WERI-Rb-1 (cell line): ENCODE measurements around the gene NSUN3.

ENCODE experiments used
- DNase-seq: peaks from one replicate; pipeline ENCODE4 v3.0.0-alpha.2; 2020
- H3K27ac ChIP-seq: fragments of 250-450 bp; sonication (Bioruptor Pico); 2 replicates; pipeline ENCODE4 v1.5.1; 2020; ENCODE audit warnings: mild to moderate bottlenecking, moderate library complexity
- H3K27me3 ChIP-seq: fragments of 250-450 bp; sonication (Bioruptor Pico); 2 replicates; pipeline ENCODE4 v1.5.1; 2021; ENCODE audit warnings: mild to moderate bottlenecking, low read depth, moderate library complexity; ENCODE audit not compliant: insufficient read depth, severe bottlenecking
- H3K36me3 ChIP-seq: fragments of 250-450 bp; sonication (Bioruptor Pico); 2 replicates; pipeline ENCODE4 v1.5.1; 2020; ENCODE audit warnings: mild to moderate bottlenecking, moderate library complexity
- H3K4me3 ChIP-seq: 2 replicates; pipeline ENCODE4 v1.5.1; 2011; ENCODE audit warnings: low read depth, mild to moderate bottlenecking, control low read depth, low read length
- H3K9me3 ChIP-seq: fragments of 250-450 bp; sonication (Bioruptor Pico); 2 replicates; pipeline ENCODE4 v1.5.1; 2021; ENCODE audit warnings: mild to moderate bottlenecking, moderate library complexity; ENCODE audit not compliant: severe bottlenecking
- CTCF ChIP-seq: IDR thresholded peaks from 2 replicates; pipeline ENCODE4 v1.5.1; 2011; ENCODE audit warnings: low read depth, mild to moderate bottlenecking, control low read depth, inconsistent platforms, low read length

NSUN3 gene

GRCh38 chr3:94118390-94118789 lies 55.5 kb downstream of the NSUN3 start:
- H3K27ac ChIP-seq = no peak overlapping the region
- H3K4me3 ChIP-seq = no peak overlapping the region
- H3K9me3 ChIP-seq = no peaks in the 10 kb centered on the region
- H3K27me3 ChIP-seq = no peaks in the 10 kb centered on the region
- TF ChIP-seq CTCF = no peak
- H3K36me3 ChIP-seq = no peaks in the 10 kb centered on the region
- DNase-seq = no peak

- peak; percentile 53 for DNase-seq
- Histone ChIP-seq H3K27me3 (no peaks in the 10 kb centered on the region), H3K4me3 (no peak overlapping the region), H3K9me3 (no peaks in the 10 kb centered on the region), H3K36me3 (no peaks in the 10 kb centered on the region), H3K27ac (no peak overlapping the region)
- no peak for TF ChIP-seq CTCF
Observed at GRCh38 chr3:94121161-94121560, 58.3 kb downstream of the NSUN3 start.

GRCh38 chr3:94127115-94127514 lies 64.3 kb downstream of the NSUN3 start:
- H3K27ac ChIP-seq = no peak overlapping the region
- H3K27me3 ChIP-seq = no peaks in the 10 kb centered on the region
- H3K36me3 ChIP-seq = no peaks in the 10 kb centered on the region
- H3K4me3 ChIP-seq = no peak overlapping the region
- no peak for TF ChIP-seq CTCF
- no peak for DNase-seq
- no peaks in the 10 kb centered on the region for H3K9me3 ChIP-seq

GRCh38 chr3:94130690-94131089 lies 67.8 kb downstream of the NSUN3 start:
- Histone ChIP-seq H3K36me3 (no peaks in the 10 kb centered on the region), H3K4me3 (no peak overlapping the region), H3K27me3 (no peaks in the 10 kb centered on the region), H3K9me3 (no peaks in the 10 kb centered on the region), H3K27ac (no peak overlapping the region)
- DNase-seq = no peak
- TF ChIP-seq CTCF = no peak

- TF ChIP-seq CTCF = no peak
- DNase-seq = no peak
- no peaks in the 10 kb centered on the region for H3K27me3 ChIP-seq
- H3K27ac ChIP-seq = no peak overlapping the region
- no peaks in the 10 kb centered on the region for H3K9me3 ChIP-seq
- H3K36me3 ChIP-seq = no peaks in the 10 kb centered on the region
- no peak overlapping the region for H3K4me3 ChIP-seq
Observed at GRCh38 chr3:94132777-94133176, 69.9 kb downstream of the NSUN3 start.

- Histone ChIP-seq H3K36me3 (no peaks in the 10 kb centered on the region), H3K27ac (no peak overlapping the region), H3K9me3 (no peaks in the 10 kb centered on the region), H3K4me3 (no peak overlapping the region), H3K27me3 (no peaks in the 10 kb centered on the region)
- no peak for TF ChIP-seq CTCF
- no peak for DNase-seq
Observed at GRCh38 chr3:94136133-94136532, 73.3 kb downstream of the NSUN3 start.
